MCF 10A (cell line): ENCODE results near the gene WWOX. TPM values are rescaled to one million over a fixed set of nuclear protein-coding genes. Genes with fewer than 3 reads are reported as not detected.

Source experiments
- BruUV-seq: library from RNA; stranded (reverse); fragments of 400-500 nt; replicated peaks from 2 replicates; lab custom pipeline; 2021; lab: Mats Ljungman, UMichigan
- CTCF ChIA-PET: fragments of 300-600 bp; sonication (Branson Sonifier 250); formaldehyde crosslinking; extraction: SDS; loops from one replicate; lab custom pipeline; 2021; ENCODE audit warnings: antibody characterized with exemption, inconsistent platforms; lab: Yijun Ruan, JAX
- POLR2A ChIA-PET: fragments of 300-600, 350-650 bp; sonication (Branson Sonifier 250); formaldehyde crosslinking; extraction: SDS; loops from one replicate; lab custom pipeline; 2020; ENCODE audit warnings: antibody characterized with exemption, inconsistent platforms; lab: Yijun Ruan, JAX
- DNase-seq: peaks from one replicate; pipeline ENCODE4 v3.0.0-alpha.2; 2018; ENCODE audit not compliant: unreplicated experiment
- H3K27ac Mint-ChIP-seq: one replicate; pipeline ENCODE4 v1.8.0; 2022; ENCODE audit warnings: mild to moderate bottlenecking, low read depth, mixed read lengths; ENCODE audit not compliant: unreplicated experiment
- H3K27me3 Mint-ChIP-seq: one replicate; pipeline ENCODE4 v1.8.0; 2022; ENCODE audit warnings: mixed read lengths; ENCODE audit not compliant: insufficient read depth, unreplicated experiment
- H3K36me3 Mint-ChIP-seq: one replicate; pipeline ENCODE4 v1.8.0; 2022; ENCODE audit warnings: mild to moderate bottlenecking, moderate library complexity, mixed read lengths; ENCODE audit not compliant: insufficient read depth, unreplicated experiment
- H3K4me1 Mint-ChIP-seq: one replicate; pipeline ENCODE4 v1.8.0; 2022; ENCODE audit warnings: mixed read lengths; ENCODE audit not compliant: insufficient read depth, unreplicated experiment
- H3K4me3 Mint-ChIP-seq: one replicate; pipeline ENCODE4 v1.8.0; 2022; ENCODE audit warnings: mild to moderate bottlenecking, moderate library complexity, mixed read lengths; ENCODE audit not compliant: unreplicated experiment
- H3K9me3 Mint-ChIP-seq: one replicate; pipeline ENCODE4 v1.8.0; 2022; ENCODE audit warnings: mixed read lengths; ENCODE audit not compliant: unreplicated experiment
- intact Hi-C: fragments of 100-400 bp; cut with micrococcal nuclease; formaldehyde crosslinking; loops from 2 replicates; pipeline ENCODE4 v1.14.1; 2022
- total RNA-seq: library from RNA; stranded (reverse); gene quantifications from 2 replicates; pipeline ENCODE4 v1.2.3, GENCODE V29; 2022
- TF ChIP-seq, protein P1 (sequence below): fragments of 200-600 bp; IDR thresholded peaks from one replicate; pipeline ENCODE4 v1.8.0; 2022; ENCODE audit warnings: antibody characterized with exemption, mild to moderate bottlenecking; ENCODE audit not compliant: unreplicated experiment

WWOX gene
- total RNA-seq, 1 experiment from 2014 or later: 18.1 TPM

GRCh38 chr16:79007614-79008013 is 908.2 kb downstream of the WWOX start:
- Mint-ChIP-seq H3K36me3 (peaks cover 6% of the 10 kb centered on the region), H3K4me1 (no peaks in the 10 kb centered on the region), H3K27me3 (no peaks in the 10 kb centered on the region), H3K4me3 (no peak overlapping the region), H3K9me3 (no peaks in the 10 kb centered on the region), H3K27ac (no peak overlapping the region)
- intact Hi-C loops: no loop called here
- no TSS peak for BruUV-seq
- ChIA-PET CTCF (interaction anchor here (1.2 kb wide), 1 partner anchor 20 kb away, joined by 3 read pairs; no protein-coding TSS in a partner anchor), POLR2A (interaction anchor here (1.1 kb wide), 1 partner anchor 20 kb away, joined by 3 read pairs; no protein-coding TSS in a partner anchor)
- no peak for DNase-seq
- TF ChIP-seq, protein P1, sequence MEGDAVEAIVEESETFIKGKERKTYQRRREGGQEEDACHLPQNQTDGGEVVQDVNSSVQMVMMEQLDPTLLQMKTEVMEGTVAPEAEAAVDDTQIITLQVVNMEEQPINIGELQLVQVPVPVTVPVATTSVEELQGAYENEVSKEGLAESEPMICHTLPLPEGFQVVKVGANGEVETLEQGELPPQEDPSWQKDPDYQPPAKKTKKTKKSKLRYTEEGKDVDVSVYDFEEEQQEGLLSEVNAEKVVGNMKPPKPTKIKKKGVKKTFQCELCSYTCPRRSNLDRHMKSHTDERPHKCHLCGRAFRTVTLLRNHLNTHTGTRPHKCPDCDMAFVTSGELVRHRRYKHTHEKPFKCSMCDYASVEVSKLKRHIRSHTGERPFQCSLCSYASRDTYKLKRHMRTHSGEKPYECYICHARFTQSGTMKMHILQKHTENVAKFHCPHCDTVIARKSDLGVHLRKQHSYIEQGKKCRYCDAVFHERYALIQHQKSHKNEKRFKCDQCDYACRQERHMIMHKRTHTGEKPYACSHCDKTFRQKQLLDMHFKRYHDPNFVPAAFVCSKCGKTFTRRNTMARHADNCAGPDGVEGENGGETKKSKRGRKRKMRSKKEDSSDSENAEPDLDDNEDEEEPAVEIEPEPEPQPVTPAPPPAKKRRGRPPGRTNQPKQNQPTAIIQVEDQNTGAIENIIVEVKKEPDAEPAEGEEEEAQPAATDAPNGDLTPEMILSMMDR: no peak

GRCh38 chr16:79008036-79008868 is 908.8 kb downstream of the WWOX start:
- H3K9me3 Mint-ChIP-seq: no peaks in the 10 kb centered on the region
- POLR2A ChIA-PET: interaction anchor here (0.6 to 1.1 kb wide), 3 partner anchors 19 to 371 kb away, joined by 3 read pairs; no protein-coding TSS in a partner anchor
- CTCF ChIA-PET: interaction anchor here (0.8 to 1.2 kb wide), 2 partner anchors 21 to 598 kb away, joined by 3 read pairs; no protein-coding TSS in a partner anchor

DNA sequence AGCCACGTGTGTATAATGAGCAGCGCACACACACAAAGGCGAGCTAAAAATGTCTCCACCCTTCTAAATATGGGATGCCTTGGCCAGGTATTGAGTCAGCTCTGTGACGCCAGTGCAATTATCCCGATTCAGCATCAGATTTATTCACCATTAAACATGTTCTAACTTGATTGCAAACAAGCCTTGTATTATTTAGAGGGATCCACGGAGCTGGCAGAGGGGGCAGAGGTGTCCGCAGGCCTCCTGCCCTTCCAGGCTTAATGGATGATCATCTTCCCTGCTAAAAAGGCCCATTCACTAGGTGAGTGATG is 909.4 kb downstream of the WWOX start:
- Mint-ChIP-seq H3K27ac (no peak overlapping the region), H3K4me3 (no peak overlapping the region), H3K27me3 (no peaks in the 10 kb centered on the region), H3K9me3 (no peaks in the 10 kb centered on the region), H3K4me1 (no peaks in the 10 kb centered on the region), H3K36me3 (peaks cover 6% of the 10 kb centered on the region)
- TF ChIP-seq, protein P1: no peak
- ChIA-PET CTCF (interaction anchor here (0.8 kb wide), 1 partner anchor 597 kb away, joined by 3 read pairs; no protein-coding TSS in a partner anchor), POLR2A (interaction anchor here (0.6 to 0.9 kb wide), 3 partner anchors 23 to 1367 kb away, joined by 3 to 4 read pairs (median 3); no protein-coding TSS in a partner anchor)
- peak; percentile 58 for DNase-seq
- intact Hi-C loops: no loop called here
- no TSS peak for BruUV-seq

More at GRCh38 chr16:79008036-79008868, 908.8 kb downstream of the WWOX start:
- TF ChIP-seq, protein P1: no peak
- Mint-ChIP-seq H3K4me1 (no peaks in the 10 kb centered on the region), H3K36me3 (peaks cover 6% of the 10 kb centered on the region), H3K4me3 (no peak overlapping the region), H3K27me3 (no peaks in the 10 kb centered on the region), H3K27ac (no peak overlapping the region)
- no peak for DNase-seq
- no TSS peak for BruUV-seq
- intact Hi-C loops: no loop called here

GRCh38 chr16:79009896-79010295 is 910.4 kb downstream of the WWOX start:
- TF ChIP-seq, protein P1: no peak
- Mint-ChIP-seq H3K9me3 (no peaks in the 10 kb centered on the region), H3K36me3 (peaks cover 6% of the 10 kb centered on the region), H3K4me1 (no peaks in the 10 kb centered on the region), H3K27me3 (no peaks in the 10 kb centered on the region), H3K4me3 (no peak overlapping the region), H3K27ac (no peak overlapping the region)
- ChIA-PET CTCF (interaction anchor here (0.9 to 1.0 kb wide), 3 partner anchors 20 to 315 kb away, joined by 3 to 4 read pairs (median 3); no protein-coding TSS in a partner anchor), POLR2A (no interaction called here)
- no TSS peak for BruUV-seq
- intact Hi-C loops: no loop called here
- no peak for DNase-seq
